ENCODE data around the gene CSTB.

DNA sequence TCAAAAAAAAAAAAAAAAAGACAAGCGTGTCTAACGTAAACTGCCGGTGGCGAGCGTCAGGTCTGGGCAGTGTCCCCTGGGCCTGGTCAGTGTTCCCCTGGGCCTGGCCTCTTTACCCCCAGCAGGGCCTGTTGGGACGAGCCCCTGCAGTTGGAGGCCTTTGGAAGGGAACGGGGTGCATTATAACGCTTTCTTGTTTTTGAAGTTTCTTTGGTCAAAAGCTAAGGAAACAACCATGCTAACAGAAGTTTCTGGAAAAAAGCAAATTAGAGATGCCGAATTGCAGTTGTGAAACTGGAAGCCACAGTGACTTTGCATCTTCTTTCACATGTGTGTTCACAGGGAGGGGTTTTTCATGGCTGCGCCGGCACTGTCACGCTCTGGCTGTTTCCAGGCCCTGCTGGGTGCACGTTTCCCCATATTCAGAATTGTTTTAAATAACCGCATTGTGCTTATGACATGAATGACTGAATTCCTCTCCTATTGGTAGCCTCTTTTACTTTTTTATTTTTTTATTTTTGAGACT lies 29.2 kb upstream of the CSTB start:
- TF ChIP-seq, protein P1, sequence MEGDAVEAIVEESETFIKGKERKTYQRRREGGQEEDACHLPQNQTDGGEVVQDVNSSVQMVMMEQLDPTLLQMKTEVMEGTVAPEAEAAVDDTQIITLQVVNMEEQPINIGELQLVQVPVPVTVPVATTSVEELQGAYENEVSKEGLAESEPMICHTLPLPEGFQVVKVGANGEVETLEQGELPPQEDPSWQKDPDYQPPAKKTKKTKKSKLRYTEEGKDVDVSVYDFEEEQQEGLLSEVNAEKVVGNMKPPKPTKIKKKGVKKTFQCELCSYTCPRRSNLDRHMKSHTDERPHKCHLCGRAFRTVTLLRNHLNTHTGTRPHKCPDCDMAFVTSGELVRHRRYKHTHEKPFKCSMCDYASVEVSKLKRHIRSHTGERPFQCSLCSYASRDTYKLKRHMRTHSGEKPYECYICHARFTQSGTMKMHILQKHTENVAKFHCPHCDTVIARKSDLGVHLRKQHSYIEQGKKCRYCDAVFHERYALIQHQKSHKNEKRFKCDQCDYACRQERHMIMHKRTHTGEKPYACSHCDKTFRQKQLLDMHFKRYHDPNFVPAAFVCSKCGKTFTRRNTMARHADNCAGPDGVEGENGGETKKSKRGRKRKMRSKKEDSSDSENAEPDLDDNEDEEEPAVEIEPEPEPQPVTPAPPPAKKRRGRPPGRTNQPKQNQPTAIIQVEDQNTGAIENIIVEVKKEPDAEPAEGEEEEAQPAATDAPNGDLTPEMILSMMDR (IDR thresholded peaks at IDR 0.05), result no peak
- TF ChIP-seq EZH2 (IDR thresholded peaks at IDR 0.05; ENCODE audit: borderline replicate concordance, insufficient read depth, low read depth, low read length, poor library complexity, severe bottlenecking), result no peak

Data from B cell (primary cell).